Measurements from ENCODE around the gene GTF3C5.
"Not testable (repeated sequence)": the region's sequence is repeated elsewhere in the genome, so short reads cannot be mapped to it uniquely, and the experiment has no call there.

Gene GTF3C5

DNA sequence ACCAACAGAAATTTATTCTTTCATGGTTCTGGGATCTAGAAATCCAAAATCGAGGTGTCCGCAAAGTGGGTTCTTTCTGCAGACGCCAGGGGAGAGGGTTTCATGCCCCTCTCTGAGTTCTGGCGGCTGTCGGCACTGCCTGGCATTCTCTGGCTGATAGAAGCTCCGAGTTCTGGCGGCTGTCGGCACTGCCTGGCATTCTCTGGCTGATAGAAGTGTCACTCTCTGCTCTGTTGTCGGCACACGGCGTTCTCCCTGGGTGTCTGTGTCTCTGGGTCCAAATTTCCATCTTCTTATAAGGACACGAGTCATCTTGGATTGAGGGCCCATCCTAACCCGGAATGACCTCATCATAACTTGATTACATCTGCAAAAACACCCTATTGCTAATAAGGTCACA lies 44.7 kb upstream of the GTF3C5 start:
- DNase-seq (ENCODE audit: low read depth): no peak
- H3K4me3 ChIP-seq (ENCODE audit: low read length): no peak overlapping the region
- TF ChIP-seq, protein P1, sequence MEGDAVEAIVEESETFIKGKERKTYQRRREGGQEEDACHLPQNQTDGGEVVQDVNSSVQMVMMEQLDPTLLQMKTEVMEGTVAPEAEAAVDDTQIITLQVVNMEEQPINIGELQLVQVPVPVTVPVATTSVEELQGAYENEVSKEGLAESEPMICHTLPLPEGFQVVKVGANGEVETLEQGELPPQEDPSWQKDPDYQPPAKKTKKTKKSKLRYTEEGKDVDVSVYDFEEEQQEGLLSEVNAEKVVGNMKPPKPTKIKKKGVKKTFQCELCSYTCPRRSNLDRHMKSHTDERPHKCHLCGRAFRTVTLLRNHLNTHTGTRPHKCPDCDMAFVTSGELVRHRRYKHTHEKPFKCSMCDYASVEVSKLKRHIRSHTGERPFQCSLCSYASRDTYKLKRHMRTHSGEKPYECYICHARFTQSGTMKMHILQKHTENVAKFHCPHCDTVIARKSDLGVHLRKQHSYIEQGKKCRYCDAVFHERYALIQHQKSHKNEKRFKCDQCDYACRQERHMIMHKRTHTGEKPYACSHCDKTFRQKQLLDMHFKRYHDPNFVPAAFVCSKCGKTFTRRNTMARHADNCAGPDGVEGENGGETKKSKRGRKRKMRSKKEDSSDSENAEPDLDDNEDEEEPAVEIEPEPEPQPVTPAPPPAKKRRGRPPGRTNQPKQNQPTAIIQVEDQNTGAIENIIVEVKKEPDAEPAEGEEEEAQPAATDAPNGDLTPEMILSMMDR (IDR thresholded peaks at IDR 0.05; ENCODE audit: insufficient read depth, low read depth, low read length, missing control alignments): no peak

DNA sequence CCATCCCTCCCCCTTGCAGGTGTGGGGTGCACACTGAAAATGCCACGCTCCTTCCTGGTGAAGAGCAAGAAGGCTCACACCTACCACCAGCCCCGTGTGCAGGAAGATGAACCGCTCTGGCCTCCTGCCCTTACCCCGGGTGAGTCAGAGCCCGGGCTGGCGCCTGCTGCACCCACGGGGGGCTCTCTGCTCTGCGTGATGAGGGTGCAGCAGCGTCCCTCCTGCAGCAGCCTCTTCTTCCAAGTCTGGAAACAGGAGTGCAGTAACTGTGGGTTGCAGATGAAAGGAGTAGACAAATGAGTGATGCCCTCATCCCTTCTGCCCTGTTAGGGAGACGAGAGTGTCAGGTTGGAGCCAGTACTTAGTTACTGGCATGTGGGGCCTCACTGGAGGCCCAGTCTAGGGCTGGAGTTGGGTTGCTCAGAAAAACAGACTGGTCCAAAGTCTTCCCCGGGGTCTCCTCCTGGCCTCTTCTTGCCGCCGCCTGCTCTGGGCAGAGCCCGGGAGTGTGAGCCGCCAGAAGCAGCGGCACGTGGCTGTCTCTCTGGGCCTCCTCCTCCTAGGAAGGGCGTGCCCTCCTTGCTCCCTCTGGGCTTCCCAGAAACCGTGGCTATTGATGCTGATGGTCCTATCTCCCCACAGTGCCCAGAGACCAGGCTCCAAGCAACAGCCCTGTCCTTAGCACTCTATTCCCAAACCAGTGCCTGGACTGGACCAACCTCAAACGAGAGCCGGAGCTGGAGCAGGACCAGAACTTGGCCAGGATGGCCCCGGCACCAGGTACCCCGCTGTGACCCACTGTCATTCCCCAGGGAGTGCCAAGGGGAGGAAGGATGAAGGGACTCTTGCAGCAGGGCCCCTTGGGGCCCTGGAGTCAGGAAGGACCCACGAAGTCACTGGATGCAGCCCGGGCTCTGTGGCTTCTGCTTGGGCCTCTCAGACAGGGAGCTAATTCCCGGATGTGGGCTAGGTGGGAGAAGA lies 43.9 kb upstream of the GTF3C5 start:
- no peak overlapping the region for H3K4me3 ChIP-seq (ENCODE audit: low read length)
- TF ChIP-seq, protein P1 (IDR thresholded peaks at IDR 0.05; ENCODE audit: insufficient read depth, low read depth, low read length, missing control alignments): no peak
- DNase-seq (ENCODE audit: low read depth): no peak

DNA sequence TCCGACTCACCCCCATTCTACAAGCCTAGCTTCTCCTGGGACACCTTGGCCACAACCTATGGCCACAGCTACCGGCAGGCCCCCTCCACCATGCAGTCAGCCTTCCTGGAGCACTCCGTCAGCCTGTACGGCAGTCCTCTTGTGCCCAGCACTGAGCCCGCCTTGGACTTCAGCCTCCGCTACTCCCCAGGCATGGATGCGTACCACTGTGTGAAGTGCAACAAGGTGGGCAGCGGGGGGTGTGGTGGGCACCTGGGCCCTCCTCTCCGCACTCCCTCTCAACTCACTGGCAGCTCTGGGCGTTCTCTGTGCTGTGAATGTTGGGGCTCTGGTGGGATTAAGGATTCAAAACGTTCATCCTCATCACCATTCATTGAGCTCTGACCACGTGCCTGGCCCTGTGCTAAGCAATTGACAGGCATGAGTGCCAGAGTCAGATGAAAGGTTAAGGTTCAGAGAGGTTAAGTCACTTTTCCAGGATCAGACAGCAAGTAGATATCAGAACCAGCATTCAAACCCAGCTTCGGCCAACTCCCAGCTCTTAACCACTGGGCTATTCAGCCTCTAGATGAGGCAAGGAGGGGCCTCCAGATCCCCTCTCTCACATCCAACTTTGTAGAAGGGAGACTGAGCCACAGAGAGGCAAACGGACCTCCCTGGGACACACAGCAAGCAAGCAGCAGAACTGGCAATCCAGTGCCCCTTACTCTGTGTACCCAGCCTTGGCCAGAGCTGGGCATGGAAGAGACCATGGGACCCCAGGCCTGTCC lies 42.4 kb upstream of the GTF3C5 start:
- H3K4me3 ChIP-seq (ENCODE audit: low read length): no peak overlapping the region
- TF ChIP-seq, protein P1 (IDR thresholded peaks at IDR 0.05; ENCODE audit: insufficient read depth, low read depth, low read length, missing control alignments): no peak
- DNase-seq (ENCODE audit: low read depth): no peak

DNA sequence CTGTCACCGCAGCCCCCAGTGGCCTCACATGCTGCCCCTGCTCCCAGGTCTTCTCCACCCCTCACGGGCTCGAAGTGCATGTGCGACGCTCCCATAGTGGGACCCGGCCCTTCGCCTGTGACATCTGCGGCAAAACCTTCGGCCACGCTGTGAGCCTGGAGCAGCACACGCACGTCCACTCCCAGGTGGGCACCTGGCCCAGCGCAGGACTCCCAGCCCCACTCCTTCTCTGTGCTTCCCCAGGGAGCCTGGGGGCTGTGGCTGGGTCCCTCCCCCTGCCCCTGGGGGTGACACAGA lies 41.8 kb upstream of the GTF3C5 start:
- TF ChIP-seq, protein P1 (IDR thresholded peaks at IDR 0.05; ENCODE audit: insufficient read depth, low read depth, low read length, missing control alignments): no peak
- no peak overlapping the region for H3K4me3 ChIP-seq (ENCODE audit: low read length)
- DNase-seq (ENCODE audit: low read depth): no peak

DNA sequence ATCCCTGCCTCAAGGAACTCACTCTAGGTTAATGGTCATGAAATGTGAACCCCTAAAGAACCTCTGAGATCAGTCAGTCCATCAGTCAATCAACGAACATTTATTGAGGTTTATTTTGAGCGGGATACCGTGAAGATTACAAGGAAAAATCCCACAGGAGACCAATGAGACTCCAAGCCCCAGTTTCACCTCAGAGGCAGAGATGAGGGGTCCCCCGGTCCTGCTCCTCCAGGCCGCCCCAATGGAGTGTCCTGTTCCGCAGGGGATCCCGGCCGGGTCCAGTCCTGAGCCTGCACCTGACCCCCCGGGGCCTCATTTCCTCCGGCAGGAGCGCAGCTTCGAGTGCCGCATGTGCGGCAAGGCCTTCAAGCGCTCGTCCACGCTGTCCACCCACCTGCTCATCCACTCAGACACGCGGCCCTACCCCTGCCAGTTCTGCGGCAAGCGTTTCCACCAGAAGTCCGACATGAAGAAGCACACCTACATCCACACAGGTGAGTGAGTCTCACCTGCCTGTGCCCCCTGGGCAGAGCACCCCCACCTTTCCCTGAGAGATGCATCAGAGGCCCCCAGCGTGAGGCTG lies 41.3 kb upstream of the GTF3C5 start:
- TF ChIP-seq, protein P1 (IDR thresholded peaks at IDR 0.05; ENCODE audit: insufficient read depth, low read depth, low read length, missing control alignments): no peak
- no peak overlapping the region for H3K4me3 ChIP-seq (ENCODE audit: low read length)

DNA sequence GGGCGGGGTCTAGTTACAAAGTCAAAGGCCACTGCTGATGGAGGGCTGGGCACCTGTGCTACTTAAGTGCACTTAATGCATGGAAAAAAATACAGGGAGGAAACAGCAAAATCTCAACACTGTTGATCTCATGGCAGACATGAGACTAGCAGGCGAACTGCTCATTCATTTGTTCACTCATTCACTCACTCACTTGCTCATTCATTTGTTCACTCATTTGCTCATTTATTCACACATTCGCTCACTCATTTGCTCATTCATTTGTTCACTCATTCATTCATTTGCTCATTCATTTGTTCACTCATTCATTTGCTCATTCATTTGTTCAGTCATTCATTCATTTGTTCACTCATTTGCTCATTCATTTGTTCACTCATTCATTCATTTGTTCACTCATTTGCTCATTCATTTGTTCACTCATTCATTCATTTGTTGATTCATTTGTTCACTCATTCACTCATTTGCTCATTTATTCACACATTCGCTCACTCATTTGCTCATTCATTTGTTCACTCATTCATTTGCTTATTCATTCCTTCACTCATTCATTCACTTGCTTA lies 40.7 kb upstream of the GTF3C5 start:
- not testable (repeated sequence) for DNase-seq (ENCODE audit: low read depth)

More for the DNA sequence above, 41.3 kb upstream of the GTF3C5 start:
- DNase-seq (ENCODE audit: low read depth): no peak

DNA sequence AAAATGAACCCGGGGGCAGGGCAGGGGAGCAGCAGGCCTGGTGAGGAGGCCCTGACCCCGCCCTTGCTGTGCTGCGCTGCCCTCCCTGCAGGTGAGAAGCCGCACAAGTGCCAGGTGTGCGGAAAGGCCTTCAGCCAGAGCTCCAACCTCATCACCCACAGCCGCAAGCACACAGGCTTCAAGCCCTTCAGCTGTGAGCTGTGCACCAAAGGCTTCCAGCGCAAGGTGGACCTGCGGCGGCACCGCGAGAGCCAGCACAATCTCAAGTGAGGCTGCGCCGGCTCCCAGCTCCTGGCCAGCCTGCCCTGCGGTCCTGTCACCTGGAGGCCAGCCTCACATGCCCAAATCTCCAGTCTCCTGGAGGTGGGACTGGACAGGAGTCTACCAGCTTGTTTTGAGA lies 40.0 kb upstream of the GTF3C5 start:
- H3K4me3 ChIP-seq (ENCODE audit: low read length): no peak overlapping the region
- no peak for DNase-seq (ENCODE audit: low read depth)
- TF ChIP-seq, protein P1 (IDR thresholded peaks at IDR 0.05; ENCODE audit: insufficient read depth, low read depth, low read length, missing control alignments): no peak

More for the DNA sequence above, 40.7 kb upstream of the GTF3C5 start:
- not testable (repeated sequence) for H3K4me3 ChIP-seq (ENCODE audit: low read length)

Measured in epithelial cell of esophagus (primary cell).